ENCODE results near the gene UBE2J2.

UBE2J2 gene

GRCh38 chr1:1247341-1247913 lies 26.2 kb downstream of the UBE2J2 start:
- H3K9me3 ChIP-seq (ENCODE audit: control insufficient read depth in 1 of 2, low read length in 2 of 2): no peaks in the 10 kb centered on the region
- H3K27me3 ChIP-seq (ENCODE audit: low read depth, low read length): peaks cover 5% of the 10 kb centered on the region
- no peak overlapping the region for H3K27ac ChIP-seq (ENCODE audit: low read length)
- no peak overlapping the region for H3K4me3 ChIP-seq (ENCODE audit: low read depth in 1 of 2, low read length in 2 of 2)
- H3K36me3 ChIP-seq (ENCODE audit: control insufficient read depth in 1 of 2, insufficient read depth in 2 of 2, low read length in 2 of 2): peaks cover 0 to 6% of the 10 kb centered on the region in 2 donors
- peaks cover 0 to 6% of the 10 kb centered on the region in 2 donors for H3K4me1 ChIP-seq (ENCODE audit: control insufficient read depth in 1 of 2, insufficient read depth in 2 of 2, low read length in 2 of 2)

GRCh38 chr1:1246577-1247340 lies 26.9 kb downstream of the UBE2J2 start, which contains the start of gene C1QTNF12:
C1QTNF12 (minus strand) TSS chr1:1246722; CDS start chr1:1246690, 32 bp downstream.
- H3K27me3 ChIP-seq (ENCODE audit: low read depth, low read length): peaks cover 5% of the 10 kb centered on the region
- no peak within 1 kb of the TSS for H3K4me3 ChIP-seq (ENCODE audit: low read depth in 1 of 2, low read length in 2 of 2)
- H3K9me3 ChIP-seq (ENCODE audit: control insufficient read depth in 1 of 2, low read length in 2 of 2): no peaks in the 10 kb centered on the region
- no peak within 1 kb of the TSS for H3K27ac ChIP-seq (ENCODE audit: low read length)
- no peaks in the 10 kb centered on the region for H3K36me3 ChIP-seq (ENCODE audit: control insufficient read depth in 1 of 2, insufficient read depth in 2 of 2, low read length in 2 of 2)
- peaks cover 0 to 6% of the 10 kb centered on the region in 2 donors for H3K4me1 ChIP-seq (ENCODE audit: control insufficient read depth in 1 of 2, insufficient read depth in 2 of 2, low read length in 2 of 2)

GRCh38 chr1:1245817-1246576 lies 27.7 kb downstream of the UBE2J2 start:
- no peaks in the 10 kb centered on the region for H3K36me3 ChIP-seq (ENCODE audit: control insufficient read depth in 1 of 2, insufficient read depth in 2 of 2, low read length in 2 of 2)
- H3K27ac ChIP-seq (ENCODE audit: low read length): no peak overlapping the region
- peaks cover 0 to 6% of the 10 kb centered on the region in 2 donors for H3K4me1 ChIP-seq (ENCODE audit: control insufficient read depth in 1 of 2, insufficient read depth in 2 of 2, low read length in 2 of 2)
- no peak overlapping the region for H3K4me3 ChIP-seq (ENCODE audit: low read depth in 1 of 2, low read length in 2 of 2)
- H3K9me3 ChIP-seq (ENCODE audit: control insufficient read depth in 1 of 2, low read length in 2 of 2): no peaks in the 10 kb centered on the region
- peaks cover 5% of the 10 kb centered on the region for H3K27me3 ChIP-seq (ENCODE audit: low read depth, low read length)

GRCh38 chr1:1245178-1245816 lies 28.4 kb downstream of the UBE2J2 start:
- H3K4me1 ChIP-seq (ENCODE audit: control insufficient read depth in 1 of 2, insufficient read depth in 2 of 2, low read length in 2 of 2): peaks cover 0 to 6% of the 10 kb centered on the region in 2 donors
- H3K27ac ChIP-seq (ENCODE audit: low read length): no peak overlapping the region
- H3K27me3 ChIP-seq (ENCODE audit: low read depth, low read length): peaks cover 5% of the 10 kb centered on the region
- no peaks in the 10 kb centered on the region for H3K36me3 ChIP-seq (ENCODE audit: control insufficient read depth in 1 of 2, insufficient read depth in 2 of 2, low read length in 2 of 2)
- no peak overlapping the region for H3K4me3 ChIP-seq (ENCODE audit: low read depth in 1 of 2, low read length in 2 of 2)
- no peaks in the 10 kb centered on the region for H3K9me3 ChIP-seq (ENCODE audit: control insufficient read depth in 1 of 2, low read length in 2 of 2)

- peaks cover 0 to 6% of the 10 kb centered on the region in 2 donors for H3K4me1 ChIP-seq (ENCODE audit: control insufficient read depth in 1 of 2, insufficient read depth in 2 of 2, low read length in 2 of 2)
- H3K27me3 ChIP-seq (ENCODE audit: low read depth, low read length): peaks cover 11% of the 10 kb centered on the region
- no peak overlapping the region for H3K27ac ChIP-seq (ENCODE audit: low read length)
- H3K4me3 ChIP-seq (ENCODE audit: low read depth in 1 of 2, low read length in 2 of 2): no peak overlapping the region
- no peaks in the 10 kb centered on the region for H3K9me3 ChIP-seq (ENCODE audit: control insufficient read depth in 1 of 2, low read length in 2 of 2)
- H3K36me3 ChIP-seq (ENCODE audit: control insufficient read depth in 1 of 2, insufficient read depth in 2 of 2, low read length in 2 of 2): no peaks in the 10 kb centered on the region
Measured at GRCh38 chr1:1244192-1244811, 29.4 kb downstream of the UBE2J2 start.

- Histone ChIP-seq H3K27ac (ENCODE audit: low read length) (no peak overlapping the region), H3K4me1 (ENCODE audit: control insufficient read depth in 1 of 2, insufficient read depth in 2 of 2, low read length in 2 of 2) (peaks cover 0 to 6% of the 10 kb centered on the region in 2 donors), H3K36me3 (ENCODE audit: control insufficient read depth in 1 of 2, insufficient read depth in 2 of 2, low read length in 2 of 2) (no peaks in the 10 kb centered on the region), H3K27me3 (ENCODE audit: low read depth, low read length) (peaks cover 11% of the 10 kb centered on the region), H3K4me3 (ENCODE audit: low read depth in 1 of 2, low read length in 2 of 2) (no peak overlapping the region), H3K9me3 (ENCODE audit: control insufficient read depth in 1 of 2, low read length in 2 of 2) (no peaks in the 10 kb centered on the region)
Measured at GRCh38 chr1:1243807-1244191, 29.9 kb downstream of the UBE2J2 start.

- no peak overlapping the region for H3K27ac ChIP-seq (ENCODE audit: low read length)
- H3K9me3 ChIP-seq (ENCODE audit: control insufficient read depth in 1 of 2, low read length in 2 of 2): no peaks in the 10 kb centered on the region
- peaks cover 11% of the 10 kb centered on the region for H3K27me3 ChIP-seq (ENCODE audit: low read depth, low read length)
- no peak overlapping the region for H3K4me3 ChIP-seq (ENCODE audit: low read depth in 1 of 2, low read length in 2 of 2)
- H3K4me1 ChIP-seq (ENCODE audit: control insufficient read depth in 1 of 2, insufficient read depth in 2 of 2, low read length in 2 of 2): peaks cover 0 to 6% of the 10 kb centered on the region in 2 donors
- H3K36me3 ChIP-seq (ENCODE audit: control insufficient read depth in 1 of 2, insufficient read depth in 2 of 2, low read length in 2 of 2): no peaks in the 10 kb centered on the region
Measured at GRCh38 chr1:1243266-1243660, 30.4 kb downstream of the UBE2J2 start.

GRCh38 chr1:1242461-1243265 lies 31.0 kb downstream of the UBE2J2 start:
- Histone ChIP-seq H3K9me3 (ENCODE audit: control insufficient read depth in 1 of 2, low read length in 2 of 2) (no peaks in the 10 kb centered on the region), H3K4me1 (ENCODE audit: control insufficient read depth in 1 of 2, insufficient read depth in 2 of 2, low read length in 2 of 2) (peaks cover 0 to 6% of the 10 kb centered on the region in 2 donors), H3K36me3 (ENCODE audit: control insufficient read depth in 1 of 2, insufficient read depth in 2 of 2, low read length in 2 of 2) (no peaks in the 10 kb centered on the region), H3K27ac (ENCODE audit: low read length) (no peak overlapping the region), H3K27me3 (ENCODE audit: low read depth, low read length) (peaks cover 10% of the 10 kb centered on the region), H3K4me3 (ENCODE audit: low read depth in 1 of 2, low read length in 2 of 2) (no peak overlapping the region)

- Histone ChIP-seq H3K36me3 (ENCODE audit: control insufficient read depth in 1 of 2, insufficient read depth in 2 of 2, low read length in 2 of 2) (no peaks in the 10 kb centered on the region), H3K9me3 (ENCODE audit: control insufficient read depth in 1 of 2, low read length in 2 of 2) (no peaks in the 10 kb centered on the region), H3K27me3 (ENCODE audit: low read depth, low read length) (peaks cover 5% of the 10 kb centered on the region), H3K4me3 (ENCODE audit: low read depth in 1 of 2, low read length in 2 of 2) (no peak overlapping the region), H3K4me1 (ENCODE audit: control insufficient read depth in 1 of 2, insufficient read depth in 2 of 2, low read length in 2 of 2) (peaks cover 0 to 6% of the 10 kb centered on the region in 2 donors), H3K27ac (ENCODE audit: low read length) (no peak overlapping the region)
Measured at GRCh38 chr1:1241588-1242219, 31.9 kb downstream of the UBE2J2 start.
